ENCODE data around the gene IGFL1. TPM values are rescaled to one million over a fixed set of nuclear protein-coding genes. Genes with fewer than 3 reads are reported as not detected.
"Not testable (repeated sequence)": the region's sequence is repeated elsewhere in the genome, so short reads cannot be mapped to it uniquely, and the experiment has no call there.

IGFL1 gene
- total RNA-seq, 1 donor from 2014 or later, result not detected

GRCh38 chr19:46201454-46202310 lies 27.9 kb upstream of the IGFL1 start:
- peaks cover 8 to 16% (median 11%) of the 10 kb centered on the region in 3 donors for H3K4me1 ChIP-seq (ENCODE audit: control insufficient read depth in 3 of 3, insufficient read depth in 3 of 3, low read length in 3 of 3)
- H3K9me3 ChIP-seq (ENCODE audit: control insufficient read depth in 3 of 3, low read length in 3 of 3), result no peaks in the 10 kb centered on the region
- H3K4me3 ChIP-seq (ENCODE audit: low read length in 3 of 3), result no peak overlapping the region
- no peaks in the 10 kb centered on the region for H3K36me3 ChIP-seq (ENCODE audit: control insufficient read depth in 3 of 3, insufficient read depth in 3 of 3, low read length in 3 of 3)
- no peak overlapping the region for H3K9ac ChIP-seq (ENCODE audit: low read depth in 1 of 3, low read length in 3 of 3)
- H3K27me3 ChIP-seq (ENCODE audit: control insufficient read depth in 3 of 3, insufficient read depth in 3 of 3, low read length in 3 of 3), result peaks cover 3 to 16% (median 6%) of the 10 kb centered on the region in 3 donors
- H3K27ac ChIP-seq (ENCODE audit: low read depth, low read length), result no peak overlapping the region

GRCh38 chr19:46202426-46202825 lies 27.1 kb upstream of the IGFL1 start:
- Histone ChIP-seq H3K27ac (ENCODE audit: low read depth, low read length) (no peak overlapping the region), H3K9ac (ENCODE audit: low read depth in 1 of 3, low read length in 3 of 3) (no peak overlapping the region), H3K4me3 (ENCODE audit: low read length in 3 of 3) (no peak overlapping the region), H3K36me3 (ENCODE audit: control insufficient read depth in 3 of 3, insufficient read depth in 3 of 3, low read length in 3 of 3) (no peaks in the 10 kb centered on the region), H3K27me3 (ENCODE audit: control insufficient read depth in 3 of 3, insufficient read depth in 3 of 3, low read length in 3 of 3) (peaks cover 0 to 9% (median 2%) of the 10 kb centered on the region in 3 donors), H3K9me3 (ENCODE audit: control insufficient read depth in 3 of 3, low read length in 3 of 3) (no peaks in the 10 kb centered on the region), H3K4me1 (ENCODE audit: control insufficient read depth in 3 of 3, insufficient read depth in 3 of 3, low read length in 3 of 3) (peaks cover 9 to 21% (median 14%) of the 10 kb centered on the region in 3 donors)

- peaks cover 9 to 27% (median 14%) of the 10 kb centered on the region in 3 donors for H3K4me1 ChIP-seq (ENCODE audit: control insufficient read depth in 3 of 3, insufficient read depth in 3 of 3, low read length in 3 of 3)
- no peaks in the 10 kb centered on the region for H3K36me3 ChIP-seq (ENCODE audit: control insufficient read depth in 3 of 3, insufficient read depth in 3 of 3, low read length in 3 of 3)
- H3K27ac ChIP-seq (ENCODE audit: low read depth, low read length), result no peak overlapping the region
- no peak overlapping the region for H3K9ac ChIP-seq (ENCODE audit: low read depth in 1 of 3, low read length in 3 of 3)
- no peak overlapping the region for H3K4me3 ChIP-seq (ENCODE audit: low read length in 3 of 3)
- no peaks in the 10 kb centered on the region for H3K9me3 ChIP-seq (ENCODE audit: control insufficient read depth in 3 of 3, low read length in 3 of 3)
- peaks cover 0 to 9% (median 2%) of the 10 kb centered on the region in 3 donors for H3K27me3 ChIP-seq (ENCODE audit: control insufficient read depth in 3 of 3, insufficient read depth in 3 of 3, low read length in 3 of 3)
These were observed 26.4 kb upstream of the IGFL1 start for GRCh38 chr19:46202872-46203860.

- H3K27me3 ChIP-seq (ENCODE audit: control insufficient read depth in 3 of 3, insufficient read depth in 3 of 3, low read length in 3 of 3), result peaks cover 0 to 12% (median 2%) of the 10 kb centered on the region in 3 donors
- peaks cover 9 to 29% (median 14%) of the 10 kb centered on the region in 3 donors for H3K4me1 ChIP-seq (ENCODE audit: control insufficient read depth in 3 of 3, insufficient read depth in 3 of 3, low read length in 3 of 3)
- no peak overlapping the region for H3K27ac ChIP-seq (ENCODE audit: low read depth, low read length)
- H3K4me3 ChIP-seq (ENCODE audit: low read length in 3 of 3), result no peak overlapping the region
- H3K9me3 ChIP-seq (ENCODE audit: control insufficient read depth in 3 of 3, low read length in 3 of 3), result no peaks in the 10 kb centered on the region
- no peak overlapping the region for H3K9ac ChIP-seq (ENCODE audit: low read depth in 1 of 3, low read length in 3 of 3)
- no peaks in the 10 kb centered on the region for H3K36me3 ChIP-seq (ENCODE audit: control insufficient read depth in 3 of 3, insufficient read depth in 3 of 3, low read length in 3 of 3)
These were observed 25.5 kb upstream of the IGFL1 start for GRCh38 chr19:46204008-46204407.

- H3K27ac ChIP-seq (ENCODE audit: low read depth, low read length), result no peak overlapping the region
- peaks cover 9 to 42% (median 14%) of the 10 kb centered on the region in 3 donors for H3K4me1 ChIP-seq (ENCODE audit: control insufficient read depth in 3 of 3, insufficient read depth in 3 of 3, low read length in 3 of 3)
These were observed 24.2 kb upstream of the IGFL1 start for GRCh38 chr19:46205183-46205984.

GRCh38 chr19:46206176-46206575 lies 23.4 kb upstream of the IGFL1 start:
- peaks cover 17 to 50% (median 20%) of the 10 kb centered on the region in 3 donors for H3K4me1 ChIP-seq (ENCODE audit: control insufficient read depth in 3 of 3, insufficient read depth in 3 of 3, low read length in 3 of 3)
- H3K27ac ChIP-seq (ENCODE audit: low read depth, low read length), result no peak overlapping the region
- no peaks in the 10 kb centered on the region for H3K36me3 ChIP-seq (ENCODE audit: control insufficient read depth in 3 of 3, insufficient read depth in 3 of 3, low read length in 3 of 3)
- H3K4me3 ChIP-seq (ENCODE audit: low read length in 3 of 3), result peak overlapping the region in 1 of 3 donors; percentile 29
- no peak overlapping the region for H3K9ac ChIP-seq (ENCODE audit: low read depth in 1 of 3, low read length in 3 of 3)
- no peaks in the 10 kb centered on the region for H3K9me3 ChIP-seq (ENCODE audit: control insufficient read depth in 3 of 3, low read length in 3 of 3)
- H3K27me3 ChIP-seq (ENCODE audit: control insufficient read depth in 3 of 3, insufficient read depth in 3 of 3, low read length in 3 of 3), result peaks cover 0 to 9% (median 2%) of the 10 kb centered on the region in 3 donors

More at GRCh38 chr19:46205183-46205984, 24.2 kb upstream of the IGFL1 start:
- Histone ChIP-seq H3K4me3 (ENCODE audit: low read length in 3 of 3) (no peak overlapping the region), H3K27me3 (ENCODE audit: control insufficient read depth in 3 of 3, insufficient read depth in 3 of 3, low read length in 3 of 3) (peaks cover 0 to 12% (median 2%) of the 10 kb centered on the region in 3 donors), H3K9ac (ENCODE audit: low read depth in 1 of 3, low read length in 3 of 3) (no peak overlapping the region), H3K9me3 (ENCODE audit: control insufficient read depth in 3 of 3, low read length in 3 of 3) (no peaks in the 10 kb centered on the region), H3K36me3 (ENCODE audit: control insufficient read depth in 3 of 3, insufficient read depth in 3 of 3, low read length in 3 of 3) (no peaks in the 10 kb centered on the region)

- H3K9me3 ChIP-seq (ENCODE audit: control insufficient read depth in 3 of 3, low read length in 3 of 3), result no peaks in the 10 kb centered on the region
- H3K9ac ChIP-seq (ENCODE audit: low read depth in 1 of 3, low read length in 3 of 3), result no peak overlapping the region
- H3K27me3 ChIP-seq (ENCODE audit: control insufficient read depth in 3 of 3, insufficient read depth in 3 of 3, low read length in 3 of 3), result peaks cover 0 to 6% (median 2%) of the 10 kb centered on the region in 3 donors
- no peak overlapping the region for H3K27ac ChIP-seq (ENCODE audit: low read depth, low read length)
- no peaks in the 10 kb centered on the region for H3K36me3 ChIP-seq (ENCODE audit: control insufficient read depth in 3 of 3, insufficient read depth in 3 of 3, low read length in 3 of 3)
- peaks cover 21 to 55% (median 25%) of the 10 kb centered on the region in 3 donors for H3K4me1 ChIP-seq (ENCODE audit: control insufficient read depth in 3 of 3, insufficient read depth in 3 of 3, low read length in 3 of 3)
- H3K4me3 ChIP-seq (ENCODE audit: low read length in 3 of 3), result no peak overlapping the region
These were observed 22.9 kb upstream of the IGFL1 start for GRCh38 chr19:46206682-46207081.

GRCh38 chr19:46207858-46208257 lies 21.7 kb upstream of the IGFL1 start:
- H3K4me1 ChIP-seq (ENCODE audit: control insufficient read depth in 3 of 3, insufficient read depth in 3 of 3, low read length in 3 of 3), result peaks cover 27 to 62% (median 28%) of the 10 kb centered on the region in 3 donors
- not testable (repeated sequence) for H3K9ac ChIP-seq (ENCODE audit: low read depth in 1 of 3, low read length in 3 of 3); H3K27me3 ChIP-seq (ENCODE audit: control insufficient read depth in 3 of 3, insufficient read depth in 3 of 3, low read length in 3 of 3); H3K27ac ChIP-seq (ENCODE audit: low read depth, low read length); H3K9me3 ChIP-seq (ENCODE audit: control insufficient read depth in 3 of 3, low read length in 3 of 3); H3K4me3 ChIP-seq (ENCODE audit: low read length in 3 of 3); H3K36me3 ChIP-seq (ENCODE audit: control insufficient read depth in 3 of 3, insufficient read depth in 3 of 3, low read length in 3 of 3)

- H3K4me3 ChIP-seq (ENCODE audit: low read length in 3 of 3), result no peak overlapping the region
- no peaks in the 10 kb centered on the region for H3K36me3 ChIP-seq (ENCODE audit: control insufficient read depth in 3 of 3, insufficient read depth in 3 of 3, low read length in 3 of 3)
- no peak overlapping the region for H3K27ac ChIP-seq (ENCODE audit: low read depth, low read length)
- no peaks in the 10 kb centered on the region for H3K9me3 ChIP-seq (ENCODE audit: control insufficient read depth in 3 of 3, low read length in 3 of 3)
- H3K9ac ChIP-seq (ENCODE audit: low read depth in 1 of 3, low read length in 3 of 3), result no peak overlapping the region
- peaks cover 0 to 19% (median 9%) of the 10 kb centered on the region in 3 donors for H3K27me3 ChIP-seq (ENCODE audit: control insufficient read depth in 3 of 3, insufficient read depth in 3 of 3, low read length in 3 of 3)
- H3K4me1 ChIP-seq (ENCODE audit: control insufficient read depth in 3 of 3, insufficient read depth in 3 of 3, low read length in 3 of 3), result peaks cover 27 to 62% (median 28%) of the 10 kb centered on the region in 3 donors
These were observed 20.5 kb upstream of the IGFL1 start for GRCh38 chr19:46209051-46209450.
